PC-9 (cell line): ENCODE measurements around the gene MATN1.

Experiments
- EZH2 ChIP-seq: fragments of 200-600 bp; sonication (generic); IDR thresholded peaks from 2 replicates; pipeline ENCODE4 v1.8.0; 2017; ENCODE audit warnings: antibody characterized with exemption, low read depth
- TF ChIP-seq, protein P1 (sequence below): fragments of 200-600 bp; sonication (generic); conservative IDR thresholded peaks from 2 replicates; pipeline ENCODE4 v1.6.1; 2017; ENCODE audit warnings: mixed run types, antibody characterized with exemption, mild to moderate bottlenecking, moderate library complexity

DNA sequence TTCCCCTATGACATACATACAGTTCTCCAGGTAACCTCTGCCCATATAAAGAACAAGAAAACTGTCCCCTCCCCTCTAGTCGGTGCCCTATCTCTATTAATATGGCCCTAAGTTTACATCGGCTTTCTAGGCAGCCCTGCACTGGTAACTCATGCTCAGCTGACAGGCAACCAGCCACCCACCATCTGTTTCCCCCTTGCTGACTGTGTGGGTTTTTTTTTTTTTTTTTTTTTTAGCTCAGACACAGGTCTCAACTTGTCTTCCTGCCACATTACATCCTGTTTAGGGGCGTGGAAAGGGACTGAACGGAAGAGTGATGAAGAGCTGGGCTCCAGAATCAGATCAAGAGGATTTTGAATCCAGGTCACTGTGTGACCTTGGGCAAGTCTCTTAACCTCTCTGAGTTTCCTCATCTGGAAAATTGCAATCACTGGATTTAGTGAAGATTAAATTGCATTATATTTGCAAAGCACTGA lies 20.2 kb upstream of the MATN1 start:
- TF ChIP-seq, protein P1, sequence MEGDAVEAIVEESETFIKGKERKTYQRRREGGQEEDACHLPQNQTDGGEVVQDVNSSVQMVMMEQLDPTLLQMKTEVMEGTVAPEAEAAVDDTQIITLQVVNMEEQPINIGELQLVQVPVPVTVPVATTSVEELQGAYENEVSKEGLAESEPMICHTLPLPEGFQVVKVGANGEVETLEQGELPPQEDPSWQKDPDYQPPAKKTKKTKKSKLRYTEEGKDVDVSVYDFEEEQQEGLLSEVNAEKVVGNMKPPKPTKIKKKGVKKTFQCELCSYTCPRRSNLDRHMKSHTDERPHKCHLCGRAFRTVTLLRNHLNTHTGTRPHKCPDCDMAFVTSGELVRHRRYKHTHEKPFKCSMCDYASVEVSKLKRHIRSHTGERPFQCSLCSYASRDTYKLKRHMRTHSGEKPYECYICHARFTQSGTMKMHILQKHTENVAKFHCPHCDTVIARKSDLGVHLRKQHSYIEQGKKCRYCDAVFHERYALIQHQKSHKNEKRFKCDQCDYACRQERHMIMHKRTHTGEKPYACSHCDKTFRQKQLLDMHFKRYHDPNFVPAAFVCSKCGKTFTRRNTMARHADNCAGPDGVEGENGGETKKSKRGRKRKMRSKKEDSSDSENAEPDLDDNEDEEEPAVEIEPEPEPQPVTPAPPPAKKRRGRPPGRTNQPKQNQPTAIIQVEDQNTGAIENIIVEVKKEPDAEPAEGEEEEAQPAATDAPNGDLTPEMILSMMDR = no peak
- TF ChIP-seq EZH2 = no peak
